Superior temporal gyrus (tissue), 1 donor: ENCODE data around the gene SLIT1.
A peak's percentile ranks its signal among the peaks of the same experiment; 100 is the strongest.

Experiments
- DNase-seq: peaks from one replicate; pipeline ENCODE4 v3.0.0-alpha.2; 2016; ENCODE audit errors: extremely low spot score

The SLIT1 gene

GRCh38 chr10:97065128-97065527, 120.6 kb downstream of the SLIT1 start:
- no peak for DNase-seq

- DNase-seq: no peak
Measured at GRCh38 chr10:97063983-97064837, 121.5 kb downstream of the SLIT1 start.

GRCh38 chr10:97063271-97063982, 122.3 kb downstream of the SLIT1 start:
- no peak for DNase-seq

- no peak for DNase-seq
Measured at GRCh38 chr10:97062456-97062855, 123.3 kb downstream of the SLIT1 start.

GRCh38 chr10:97062046-97062445, 123.7 kb downstream of the SLIT1 start:
- no peak for DNase-seq

- no peak for DNase-seq
Measured at GRCh38 chr10:97061423-97061822, 124.3 kb downstream of the SLIT1 start.

- DNase-seq: no peak
Measured at GRCh38 chr10:97060441-97061084, 125.2 kb downstream of the SLIT1 start.

- DNase-seq: no peak
Measured at GRCh38 chr10:97059872-97060205, 125.9 kb downstream of the SLIT1 start.

- DNase-seq: peak; percentile 67
Measured at GRCh38 chr10:97059006-97059871, 126.5 kb downstream of the SLIT1 start.

GRCh38 chr10:97058521-97058920, 127.2 kb downstream of the SLIT1 start:
- DNase-seq: peak; percentile 43

- no peak for DNase-seq
Measured at GRCh38 chr10:97057491-97058235, 128.1 kb downstream of the SLIT1 start.

GRCh38 chr10:97056003-97056630, 129.6 kb downstream of the SLIT1 start:
- DNase-seq: no peak

- no peak for DNase-seq
Measured at GRCh38 chr10:97053276-97053675, 132.5 kb downstream of the SLIT1 start.

GRCh38 chr10:97050956-97051496, 134.7 kb downstream of the SLIT1 start:
- DNase-seq: no peak

GRCh38 chr10:97050205-97050745, 135.5 kb downstream of the SLIT1 start:
- DNase-seq: no peak

- DNase-seq: no peak
Measured at GRCh38 chr10:97049670-97050069, 136.1 kb downstream of the SLIT1 start.

- no peak for DNase-seq
Measured at GRCh38 chr10:97048649-97049427, 136.9 kb downstream of the SLIT1 start.

- no peak for DNase-seq
Measured at GRCh38 chr10:97047788-97048187, 138.0 kb downstream of the SLIT1 start.

- DNase-seq: no peak
Measured at GRCh38 chr10:97047083-97047736, 138.5 kb downstream of the SLIT1 start.
